Nasal cavity respiratory epithelium epithelial cell of viscerocranial mucosa (primary cell): ENCODE measurements around the gene OR51L1. TPM values are rescaled to one million over a fixed set of nuclear protein-coding genes. Genes with fewer than 3 reads are reported as not detected.

Source experiments
- total RNA-seq: library from RNA; depleted of rRNA; stranded (reverse); fragments of >200 nt; gene quantifications from 2 replicates; pipeline ENCODE4 v1.2.3, GENCODE V29; 2014

The OR51L1 gene
- not detected in 2 replicates for total RNA-seq

GRCh38 chr11:4994551-4994950 lies at the start of gene OR51L1:
Gene OR51L1, plus strand, starts transcription at chr11:4994851. Its CDS starts 4,132 bp downstream, at chr11:4998983.

GRCh38 chr11:4947505-4947904 lies 47.1 kb upstream of the OR51L1 start, which contains the start of gene OR51A4:
Gene OR51A4, minus strand, starts transcription at chr11:4947605. Its CDS starts 505 bp downstream, at chr11:4947100.

GRCh38 chr11:4955613-4956012 lies 39.0 kb upstream of the OR51L1 start, which contains the start of gene OR51A2:
Gene OR51A2, minus strand, starts transcription at chr11:4955713. Its CDS starts 0 bp downstream, at chr11:4955713.

GRCh38 chr11:5046226-5046625 lies 51.6 kb downstream of the OR51L1 start, which contains the start of gene OR52J3:
Gene OR52J3, plus strand, starts transcription at chr11:5046526. Its CDS starts 0 bp downstream, at chr11:5046526.

Other genes starting within 250 kb of the OR51L1 start
- not detected in 2 replicates for gene OR51F1, start 224.9 kb upstream of the OR51L1 start, total RNA-seq
- not detected in 2 replicates for gene OR52R1, start 190.5 kb upstream of the OR51L1 start, total RNA-seq
- not detected in 2 replicates for gene OR51F2, start 173.5 kb upstream of the OR51L1 start, total RNA-seq
- gene OR51S1, start 145.6 kb upstream of the OR51L1 start, total RNA-seq: not detected in 2 replicates
- not detected in 2 replicates for gene OR51T1, start 113.0 kb upstream of the OR51L1 start, total RNA-seq
- gene OR51A7, start 91.1 kb upstream of the OR51L1 start, total RNA-seq: not detected in 2 replicates
- not detected in 2 replicates for gene OR51G2, start 75.5 kb upstream of the OR51L1 start, total RNA-seq
- not detected in 2 replicates for gene OR51G1, start 70.5 kb upstream of the OR51L1 start, total RNA-seq
- gene OR51A4, start 47.2 kb upstream of the OR51L1 start, total RNA-seq: not detected in 2 replicates
- not detected in 2 replicates for gene OR51A2, start 39.1 kb upstream of the OR51L1 start, total RNA-seq
- gene OR52J3, start 51.7 kb downstream of the OR51L1 start, total RNA-seq: not detected in 2 replicates
- gene OR52E2, start 64.8 kb downstream of the OR51L1 start, total RNA-seq: not detected in 2 replicates
- gene OR52E1, start 74.7 kb downstream of the OR51L1 start, total RNA-seq: not detected in 2 replicates
- gene OR52A5, start 143.5 kb downstream of the OR51L1 start, total RNA-seq: not detected in 2 replicates
- gene OR52A1, start 159.9 kb downstream of the OR51L1 start, total RNA-seq: not detected in 2 replicates
- gene OR51V1, start 205.8 kb downstream of the OR51L1 start, total RNA-seq: not detected in 2 replicates
- gene HBB, start 232.2 kb downstream of the OR51L1 start, total RNA-seq: not detected in 2 replicates
- gene HBD, start 239.6 kb downstream of the OR51L1 start, total RNA-seq: not detected in 2 replicates